DOHH2 (cell line): ENCODE data around the gene NPFFR1.

Experiments used
- H3F3A ChIP-seq: fragments of 200-600 bp; sonication (generic), shearing (Covaris generic); 2 replicates; pipeline ENCODE4 v1.6.0; 2016; ENCODE audit warnings: antibody characterized with exemption, mild to moderate bottlenecking; ENCODE audit not compliant: control insufficient read depth, insufficient read depth
- H3K27ac ChIP-seq: fragments of 200-600 bp; sonication (generic); 2 replicates; pipeline ENCODE4 v1.5.1; 2014; ENCODE audit warnings: low read depth, mild to moderate bottlenecking, low read length, moderate library complexity
- H3K27me3 ChIP-seq: fragments of 200-600 bp; sonication (generic); 2 replicates; pipeline ENCODE4 v1.6.1; 2014; ENCODE audit warnings: mild to moderate bottlenecking, low read length, mixed read lengths; ENCODE audit not compliant: control insufficient read depth
- H3K36me3 ChIP-seq: fragments of 200-600 bp; sonication (generic); 2 replicates; pipeline ENCODE4 v1.6.1; 2014; ENCODE audit warnings: mild to moderate bottlenecking, low read length, moderate library complexity, mixed read lengths; ENCODE audit not compliant: control insufficient read depth
- H3K4me1 ChIP-seq: fragments of 200-600 bp; sonication (generic); 2 replicates; pipeline ENCODE4 v1.6.1; 2014; ENCODE audit warnings: mild to moderate bottlenecking, low read length, mixed read lengths; ENCODE audit not compliant: control insufficient read depth
- H3K4me2 ChIP-seq: fragments of 200-600 bp; sonication (generic); 2 replicates; pipeline ENCODE4 v1.6.0; 2014; ENCODE audit warnings: mild to moderate bottlenecking, low read length, moderate library complexity
- H3K4me3 ChIP-seq: fragments of 200-600 bp; sonication (generic); 2 replicates; pipeline ENCODE4 v1.5.1; 2014; ENCODE audit warnings: mild to moderate bottlenecking, low read length, mixed read lengths
- H3K79me2 ChIP-seq: fragments of 200-600 bp; sonication (generic); 2 replicates; pipeline ENCODE4 v1.6.1; 2014; ENCODE audit warnings: mild to moderate bottlenecking, low read length, mixed read lengths; ENCODE audit not compliant: control insufficient read depth
- H3K9me2 ChIP-seq: fragments of 200-600 bp; sonication (generic); replicated peaks from 2 replicates; pipeline ENCODE4 v1.6.1; 2014; ENCODE audit warnings: mild to moderate bottlenecking, low read length, mixed read lengths; ENCODE audit not compliant: control insufficient read depth
- H3K9me3 ChIP-seq: fragments of 200-600 bp; sonication (generic); 2 replicates; pipeline ENCODE4 v1.6.1; 2014; ENCODE audit warnings: antibody characterized with exemption, low read length, mixed read lengths; ENCODE audit not compliant: control insufficient read depth, insufficient read depth
- H4K20me1 ChIP-seq: fragments of 200-600 bp; sonication (generic); 2 replicates; pipeline ENCODE4 v1.6.0; 2014; ENCODE audit warnings: low read depth, mild to moderate bottlenecking, antibody characterized with exemption, low read length, moderate library complexity; ENCODE audit not compliant: control insufficient read depth, insufficient read depth
- CTCF ChIP-seq: fragments of 200-600 bp; sonication (generic); IDR thresholded peaks from one replicate; pipeline ENCODE4 v1.5.1; 2014; ENCODE audit warnings: antibody characterized with exemption, mild to moderate bottlenecking, low read depth, low read length; ENCODE audit not compliant: poor library complexity, severe bottlenecking
- EZH2phosphoT487 ChIP-seq: fragments of 200-600 bp; sonication (generic); IDR thresholded peaks from 2 replicates; pipeline ENCODE4 v1.6.1; 2017; ENCODE audit warnings: borderline replicate concordance, mild to moderate bottlenecking, antibody characterized with exemption, low read length, moderate library complexity, mixed read lengths

Gene NPFFR1

GRCh38 chr10:70289739-70290138 is 5.9 kb upstream of the NPFFR1 start:
- Histone ChIP-seq H3K4me3 (no peak overlapping the region), H3F3A (no peaks in the 10 kb centered on the region), H3K27ac (no peak overlapping the region), H3K9me2 (no peaks in the 10 kb centered on the region), H3K36me3 (no peaks in the 10 kb centered on the region), H3K4me1 (peaks cover 19% of the 10 kb centered on the region), H4K20me1 (no peaks in the 10 kb centered on the region), H3K4me2 (no peak overlapping the region), H3K27me3 (peaks cover 4% of the 10 kb centered on the region; the same call in 1 of the 2 replicates), H3K79me2 (no peaks in the 10 kb centered on the region), H3K9me3 (no peaks in the 10 kb centered on the region)
- no peak for TF ChIP-seq EZH2phosphoT487
- no peak for TF ChIP-seq CTCF

- no peak overlapping the region for H3K4me3 ChIP-seq
- H3F3A ChIP-seq = no peaks in the 10 kb centered on the region
- H3K9me3 ChIP-seq = no peaks in the 10 kb centered on the region
- no peak overlapping the region for H3K27ac ChIP-seq
- H3K36me3 ChIP-seq = no peaks in the 10 kb centered on the region
- H3K4me2 ChIP-seq = no peak overlapping the region
- H3K27me3 ChIP-seq = peaks cover 32% of the 10 kb centered on the region
- no peaks in the 10 kb centered on the region for H3K79me2 ChIP-seq
- no peaks in the 10 kb centered on the region for H3K4me1 ChIP-seq
- TF ChIP-seq CTCF (no peak), EZH2phosphoT487 (no peak)
- H4K20me1 ChIP-seq = no peaks in the 10 kb centered on the region
- H3K9me2 ChIP-seq = no peaks in the 10 kb centered on the region
Measured at GRCh38 chr10:70286616-70287015, 2.8 kb upstream of the NPFFR1 start.

- no peaks in the 10 kb centered on the region for H3K4me1 ChIP-seq
- no peak overlapping the region for H3K27ac ChIP-seq
- H3K9me2 ChIP-seq = no peaks in the 10 kb centered on the region
- H3F3A ChIP-seq = no peaks in the 10 kb centered on the region
- no peaks in the 10 kb centered on the region for H3K9me3 ChIP-seq
- peaks cover 36% of the 10 kb centered on the region for H3K27me3 ChIP-seq
- H3K36me3 ChIP-seq = no peaks in the 10 kb centered on the region
- H3K4me3 ChIP-seq = no peak overlapping the region
- H3K4me2 ChIP-seq = no peak overlapping the region
- no peaks in the 10 kb centered on the region for H4K20me1 ChIP-seq
- TF ChIP-seq EZH2phosphoT487 (no peak), CTCF (no peak)
- H3K79me2 ChIP-seq = no peaks in the 10 kb centered on the region
Measured at GRCh38 chr10:70285476-70285831, 1.6 kb upstream of the NPFFR1 start.
